ENCODE measurements around the gene HCAR1. TPM values are rescaled to one million over a fixed set of nuclear protein-coding genes. Genes with fewer than 3 reads are reported as not detected.

HCAR1 gene
- total RNA-seq, 2 experiments from 2014 or later = 0.05 TPM; not detected in 1

DNA sequence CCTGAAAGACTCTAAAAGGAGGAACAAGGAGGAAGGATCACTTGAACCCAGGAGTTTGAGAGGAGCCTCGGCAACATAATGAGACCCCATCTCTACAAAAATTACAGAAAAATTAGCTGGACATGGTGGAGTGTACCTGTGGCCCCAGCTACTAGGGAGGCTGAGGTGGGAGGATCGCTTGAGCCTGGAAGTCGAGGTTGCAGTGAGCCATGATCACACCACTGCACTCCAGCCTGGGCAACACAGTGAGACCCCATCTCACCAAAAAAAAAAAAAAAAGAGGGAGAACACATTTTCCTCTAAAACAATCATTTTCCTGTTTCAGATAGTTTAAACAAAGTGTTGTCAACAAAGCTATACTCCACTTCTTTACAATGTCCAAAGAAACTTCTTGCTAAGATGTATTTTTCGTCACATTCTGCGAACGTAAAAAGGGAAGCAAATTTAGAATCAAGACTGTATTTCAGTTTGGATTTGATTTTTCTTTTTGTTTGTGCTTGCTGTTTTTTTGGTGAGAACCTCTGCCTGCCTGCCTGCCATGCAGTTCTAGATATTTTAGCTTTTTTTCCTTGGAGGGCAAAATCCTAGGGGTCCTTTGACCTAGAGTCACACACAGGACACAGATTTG, 5.1 kb downstream of the HCAR1 start:
- intact Hi-C loops (cut with DNase I, micrococcal nuclease) = no loop called here
- peaks cover 10% of the 10 kb centered on the region for H3K4me1 ChIP-seq (ENCODE audit: insufficient read depth, low read length)
- H3K27me3 Mint-ChIP-seq = no peaks in the 10 kb centered on the region
- H3K27ac ChIP-seq (ENCODE audit: low read depth in 1 of 2, low read length in 2 of 2) = no peak overlapping the region
- TF ChIP-seq, protein P1, sequence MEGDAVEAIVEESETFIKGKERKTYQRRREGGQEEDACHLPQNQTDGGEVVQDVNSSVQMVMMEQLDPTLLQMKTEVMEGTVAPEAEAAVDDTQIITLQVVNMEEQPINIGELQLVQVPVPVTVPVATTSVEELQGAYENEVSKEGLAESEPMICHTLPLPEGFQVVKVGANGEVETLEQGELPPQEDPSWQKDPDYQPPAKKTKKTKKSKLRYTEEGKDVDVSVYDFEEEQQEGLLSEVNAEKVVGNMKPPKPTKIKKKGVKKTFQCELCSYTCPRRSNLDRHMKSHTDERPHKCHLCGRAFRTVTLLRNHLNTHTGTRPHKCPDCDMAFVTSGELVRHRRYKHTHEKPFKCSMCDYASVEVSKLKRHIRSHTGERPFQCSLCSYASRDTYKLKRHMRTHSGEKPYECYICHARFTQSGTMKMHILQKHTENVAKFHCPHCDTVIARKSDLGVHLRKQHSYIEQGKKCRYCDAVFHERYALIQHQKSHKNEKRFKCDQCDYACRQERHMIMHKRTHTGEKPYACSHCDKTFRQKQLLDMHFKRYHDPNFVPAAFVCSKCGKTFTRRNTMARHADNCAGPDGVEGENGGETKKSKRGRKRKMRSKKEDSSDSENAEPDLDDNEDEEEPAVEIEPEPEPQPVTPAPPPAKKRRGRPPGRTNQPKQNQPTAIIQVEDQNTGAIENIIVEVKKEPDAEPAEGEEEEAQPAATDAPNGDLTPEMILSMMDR (IDR thresholded peaks at IDR 0.05) = no peak
- no peak overlapping the region for H3K4me3 Mint-ChIP-seq
- ChIA-PET POLR2A (interaction anchor here (1.4 kb wide), 1 partner anchor 254 kb away, joined by 3 read pairs; no protein-coding TSS in a partner anchor), CTCF (no interaction called here)
- H3K4me1 Mint-ChIP-seq (ENCODE audit: low read depth) = peaks cover 22% of the 10 kb centered on the region
- no peaks in the 10 kb centered on the region for H3K36me3 ChIP-seq (ENCODE audit: insufficient read depth, low read length)
- no peak overlapping the region for H3K27ac Mint-ChIP-seq
- no peaks in the 10 kb centered on the region for H3K9me3 ChIP-seq (ENCODE audit: control insufficient read depth in 1 of 2, insufficient read depth in 1 of 2, low read length in 2 of 2)
- no peak overlapping the region for H3K4me3 ChIP-seq (ENCODE audit: low read length)
- no peaks in the 10 kb centered on the region for H3K9me3 Mint-ChIP-seq
- H3K36me3 Mint-ChIP-seq (ENCODE audit: low read depth) = no peaks in the 10 kb centered on the region
- DNase-seq = no peak
- no peaks in the 10 kb centered on the region for H3K27me3 ChIP-seq (ENCODE audit: control insufficient read depth in 1 of 2, insufficient read depth in 2 of 2, low read length in 2 of 2)
- ATAC-seq (ENCODE audit: poor library complexity) = no peak

DNA sequence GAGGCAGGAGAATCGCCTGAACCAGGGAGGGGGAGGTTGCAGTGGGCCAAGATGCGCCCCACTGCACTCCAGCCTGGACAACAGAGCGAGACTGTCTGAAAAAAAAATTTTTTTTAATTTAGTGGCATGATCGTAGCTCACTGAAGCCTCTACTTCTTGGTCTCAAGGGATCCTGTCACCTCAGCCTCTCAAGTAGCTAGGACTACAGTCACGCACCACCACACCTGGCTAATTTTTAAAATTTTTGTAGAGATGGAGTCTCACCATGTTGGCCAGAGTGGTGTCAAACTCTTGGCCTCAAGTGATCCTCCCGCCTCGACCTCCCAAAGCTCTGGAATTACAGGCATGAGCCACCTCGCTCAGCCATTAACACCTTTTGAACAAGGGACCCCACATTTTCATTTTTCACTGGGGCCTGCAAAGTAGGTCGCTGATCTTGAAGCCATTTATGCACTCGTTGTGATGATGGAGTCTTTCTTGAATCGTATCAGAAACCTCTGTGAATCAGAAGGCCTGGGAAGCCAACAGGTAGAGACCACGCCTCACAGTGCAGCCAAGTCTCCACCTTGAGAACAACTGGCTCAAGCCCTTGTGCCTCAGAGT, 5.9 kb downstream of the HCAR1 start:
- CTCF ChIA-PET = no interaction called here
- Histone ChIP-seq H3K27ac (ENCODE audit: low read depth in 1 of 2, low read length in 2 of 2) (no peak overlapping the region), H3K4me3 (ENCODE audit: low read length) (no peak overlapping the region), H3K9me3 (ENCODE audit: control insufficient read depth in 1 of 2, insufficient read depth in 1 of 2, low read length in 2 of 2) (no peaks in the 10 kb centered on the region), H3K4me1 (ENCODE audit: insufficient read depth, low read length) (peaks cover 2% of the 10 kb centered on the region), H3K27me3 (ENCODE audit: control insufficient read depth in 1 of 2, insufficient read depth in 2 of 2, low read length in 2 of 2) (no peaks in the 10 kb centered on the region), H3K36me3 (ENCODE audit: insufficient read depth, low read length) (no peaks in the 10 kb centered on the region)
- ATAC-seq (ENCODE audit: poor library complexity) (no peak), DNase-seq (no peak)
- no peaks in the 10 kb centered on the region for H3K9me3 Mint-ChIP-seq
- no peaks in the 10 kb centered on the region for H3K27me3 Mint-ChIP-seq
- intact Hi-C loops (cut with DNase I, micrococcal nuclease) = no loop called here
- H3K36me3 Mint-ChIP-seq (ENCODE audit: low read depth) = no peaks in the 10 kb centered on the region
- TF ChIP-seq, protein P1 (IDR thresholded peaks at IDR 0.05) = no peak
- peaks cover 14% of the 10 kb centered on the region for H3K4me1 Mint-ChIP-seq (ENCODE audit: low read depth)
- H3K4me3 Mint-ChIP-seq = no peak overlapping the region
- no peak overlapping the region for H3K27ac Mint-ChIP-seq
- POLR2A ChIA-PET = interaction anchor here (1.4 kb wide), 1 partner anchor 253 kb away, joined by 3 read pairs; no protein-coding TSS in a partner anchor

DNA sequence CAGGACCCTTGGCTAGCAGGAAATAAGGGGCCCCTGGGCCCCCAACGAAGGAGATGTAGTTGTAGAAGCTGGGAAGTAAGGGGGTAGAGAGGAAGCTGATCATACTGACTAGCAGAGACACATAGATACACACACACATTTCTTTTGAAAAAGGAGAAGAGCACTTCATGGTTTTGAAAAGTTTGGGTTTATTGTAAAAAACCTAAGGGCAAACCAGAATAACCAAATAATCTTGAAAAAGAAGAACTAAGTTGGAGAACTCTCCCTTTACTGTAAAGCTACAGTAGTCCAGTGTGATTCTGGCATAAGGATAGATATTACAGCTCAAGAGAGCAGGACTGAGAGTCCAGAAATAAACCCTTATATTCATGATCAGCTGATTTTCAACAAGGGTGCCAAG, 8.3 kb downstream of the HCAR1 start:
- ChIA-PET CTCF (no interaction called here), POLR2A (no interaction called here)
- Histone ChIP-seq H3K27me3 (ENCODE audit: control insufficient read depth in 1 of 2, insufficient read depth in 2 of 2, low read length in 2 of 2) (no peaks in the 10 kb centered on the region), H3K27ac (ENCODE audit: low read depth in 1 of 2, low read length in 2 of 2) (no peak overlapping the region), H3K36me3 (ENCODE audit: insufficient read depth, low read length) (no peaks in the 10 kb centered on the region), H3K4me1 (ENCODE audit: insufficient read depth, low read length) (no peaks in the 10 kb centered on the region), H3K4me3 (ENCODE audit: low read length) (no peak overlapping the region), H3K9me3 (ENCODE audit: control insufficient read depth in 1 of 2, insufficient read depth in 1 of 2, low read length in 2 of 2) (no peaks in the 10 kb centered on the region)
- intact Hi-C loops (cut with DNase I, micrococcal nuclease) = no loop called here
- no peaks in the 10 kb centered on the region for H3K9me3 Mint-ChIP-seq
- H3K27me3 Mint-ChIP-seq = no peaks in the 10 kb centered on the region
- DNase-seq (no peak), ATAC-seq (ENCODE audit: poor library complexity) (no peak)
- H3K36me3 Mint-ChIP-seq (ENCODE audit: low read depth) = no peaks in the 10 kb centered on the region
- no peak overlapping the region for H3K4me3 Mint-ChIP-seq
- H3K27ac Mint-ChIP-seq = no peak overlapping the region
- TF ChIP-seq, protein P1 (IDR thresholded peaks at IDR 0.05) = no peak
- H3K4me1 Mint-ChIP-seq (ENCODE audit: low read depth) = peaks cover 7% of the 10 kb centered on the region

Data from CD4-positive, alpha-beta T cell (primary cell).